B cell (primary cell): ENCODE data around the gene IL36RN. TPM values are rescaled to one million over a fixed set of nuclear protein-coding genes. Genes with fewer than 3 reads are reported as not detected.

Source experiments
- ATAC-seq: fragments of 200-7000 bp; cut with Tn5 transposase; one replicate; pipeline ENCODE4 v1.10.0; 2021; ENCODE audit warnings: low read depth, mild to moderate bottlenecking, moderate number of reproducible peaks, moderate library complexity
- CTCF ChIA-PET: fragments of 350-600 bp; sonication (Branson Sonifier 250); formaldehyde crosslinking; loops from one replicate; lab custom pipeline; 2021; ENCODE audit warnings: antibody characterized with exemption, inconsistent platforms; lab: Charles Lee
- POLR2A ChIA-PET: fragments of 350-600 bp; sonication (Branson Sonifier 250); formaldehyde crosslinking; loops from one replicate; lab custom pipeline; 2021; ENCODE audit warnings: antibody characterized with exemption; lab: Charles Lee
- DNase-seq: peaks from one replicate; pipeline ENCODE4 v3.0.0; 2013
- H2AFZ ChIP-seq: 2 replicates; pipeline ENCODE4 v1.6.1; 2012; ENCODE audit warnings: mild to moderate bottlenecking, low read depth, low read length; ENCODE audit not compliant: insufficient read depth, poor library complexity, severe bottlenecking
- H3K27ac ChIP-seq, 2 donors: 1 replicate in 1 of 2; 2 replicates in 1 of 2; pipeline ENCODE4 v1.5.1; 2012 to 2013; ENCODE audit warnings: low read length in 2 of 2, mild to moderate bottlenecking in 2 of 2, moderate library complexity in 1 of 2
- H3K27me3 ChIP-seq, 4 experiments: fragments of 200-600 bp in 1 of 4; sonication (generic) in 1 of 4; replicated peaks in 1 of 4; 1 replicate in 2 of 4; 2 replicates in 2 of 4; pipeline versions ENCODE4 v1.6.1 to v1.7.0; 2013 to 2016; ENCODE audit warnings: low read length in 3 of 4, mild to moderate bottlenecking in 2 of 4, mixed read lengths in 1 of 4, moderate library complexity in 1 of 4; ENCODE audit not compliant: insufficient read depth in 4 of 4, control insufficient read depth in 3 of 4; ENCODE audit errors: control extremely low read depth in 1 of 4
- H3K36me3 ChIP-seq, 2 experiments: replicated peaks in 1 of 2; 1 replicate in 1 of 2; 2 replicates in 1 of 2; pipeline versions ENCODE4 v1.6.1 to v1.7.1; 2013; ENCODE audit warnings: low read length in 1 of 2; ENCODE audit not compliant: insufficient read depth in 2 of 2, control insufficient read depth in 1 of 2; ENCODE audit errors: control extremely low read depth in 1 of 2, extremely low read depth in 1 of 2
- H3K4me1 ChIP-seq, 2 donors: fragments of 200-600 bp in 1 of 2; sonication (generic) in 1 of 2; 1 replicate in 1 of 2; 2 replicates in 1 of 2; pipeline versions ENCODE4 v1.5.1 to v1.6.1; 2013 to 2017; ENCODE audit warnings: low read length in 2 of 2; ENCODE audit not compliant: control insufficient read depth in 2 of 2, insufficient read depth in 2 of 2
- H3K4me2 ChIP-seq: replicated peaks from 2 replicates; pipeline ENCODE3; 2012; ENCODE audit warnings: mild to moderate bottlenecking, low read depth, low read length; ENCODE audit not compliant: poor library complexity, severe bottlenecking
- H3K4me3 ChIP-seq, 5 experiments: fragments of 200-600 bp in 1 of 5; sonication (generic) in 1 of 5; 1 replicate in 3 of 5; 2 replicates in 2 of 5; pipeline versions ENCODE4 v1.5.1 to v1.7.0; 2011 to 2016; ENCODE audit warnings: low read length in 4 of 5, mild to moderate bottlenecking in 4 of 5, low read depth in 2 of 5, control low read depth in 1 of 5, moderate library complexity in 1 of 5; ENCODE audit not compliant: insufficient read depth in 1 of 5; ENCODE audit errors: control extremely low read depth in 1 of 5, extremely low read depth in 1 of 5
- H3K79me2 ChIP-seq: fragments of 200-600 bp; sonication (generic); one replicate; pipeline ENCODE4 v1.6.0; 2016; ENCODE audit warnings: low read length; ENCODE audit not compliant: control insufficient read depth, insufficient read depth
- H3K9ac ChIP-seq: fragments of 200-600 bp; sonication (generic); 2 replicates; pipeline ENCODE4 v1.6.1; 2017; ENCODE audit warnings: mild to moderate bottlenecking, low read length, moderate library complexity
- H3K9me3 ChIP-seq, 3 donors: one replicate each; pipeline versions ENCODE4 v1.6.1 to v1.7.1; 2013; ENCODE audit warnings: low read length in 2 of 3; ENCODE audit not compliant: control insufficient read depth in 2 of 3, insufficient read depth in 1 of 3; ENCODE audit errors: control extremely low read depth in 1 of 3
- H4K20me1 ChIP-seq: 2 replicates; pipeline ENCODE4 v1.6.0; 2012; ENCODE audit warnings: mild to moderate bottlenecking, low read length; ENCODE audit not compliant: insufficient read depth, control insufficient read depth, poor library complexity, severe bottlenecking
- H3K27ac Mint-ChIP-seq: one replicate; pipeline ENCODE4 v1.8.0; 2021; ENCODE audit warnings: mixed read lengths
- H3K27me3 Mint-ChIP-seq: one replicate; pipeline ENCODE4 v1.8.0; 2021; ENCODE audit warnings: mixed read lengths
- H3K4me1 Mint-ChIP-seq: one replicate; pipeline ENCODE4 v1.8.0; 2021; ENCODE audit warnings: mixed read lengths
- H3K4me3 Mint-ChIP-seq: one replicate; pipeline ENCODE4 v1.8.0; 2021; ENCODE audit warnings: mixed read lengths
- H3K9me3 Mint-ChIP-seq: one replicate; pipeline ENCODE4 v1.8.0; 2022; ENCODE audit warnings: mixed read lengths; ENCODE audit not compliant: insufficient read depth
- CTCF ChIP-seq: fragments of 200-600 bp; IDR thresholded peaks from one replicate; pipeline ENCODE4 v1.8.0; 2022; ENCODE audit warnings: antibody characterized with exemption, mild to moderate bottlenecking
- EZH2 ChIP-seq: IDR thresholded peaks from 2 replicates; pipeline ENCODE4 v1.6.1; 2012; ENCODE audit warnings: borderline replicate concordance, low read depth, mild to moderate bottlenecking, moderate library complexity, low read length; ENCODE audit not compliant: insufficient read depth, poor library complexity, severe bottlenecking
- WGBS: methylation state at CpG from one replicate; pipeline ENCODE4 v1.1.5; 2013; ENCODE audit warnings: missing lambda C conversion rate; ENCODE audit not compliant: insufficient coverage; 5-methylcytosine and 5-hydroxymethylcytosine counted together
- intact Hi-C: fragments of 100-400 bp; cut with micrococcal nuclease; formaldehyde crosslinking; loops from one replicate; pipeline ENCODE4 v1.10.0; 2022
- polyA plus RNA-seq: library from polyadenylated mRNA; depleted of rRNA; stranded (reverse); fragments of >200 nt; gene quantifications from 2 replicates; pipeline ENCODE4 v1.2.3, GENCODE V29; 2012
- total RNA-seq, 2 donors: library from RNA; stranded (reverse); fragments of 120-200 nt in 1 of 2; gene quantifications; 1 replicate in 1 of 2; 2 replicates in 1 of 2; pipeline versions ENCODE4 v1.2.3 to v1.2.4, GENCODE V29; 2013 to 2022

The IL36RN gene
- total and polyA plus RNA-seq, 2 donors (not counting 1 experiment from before 2014, with no cell fraction given), result not detected

DNA sequence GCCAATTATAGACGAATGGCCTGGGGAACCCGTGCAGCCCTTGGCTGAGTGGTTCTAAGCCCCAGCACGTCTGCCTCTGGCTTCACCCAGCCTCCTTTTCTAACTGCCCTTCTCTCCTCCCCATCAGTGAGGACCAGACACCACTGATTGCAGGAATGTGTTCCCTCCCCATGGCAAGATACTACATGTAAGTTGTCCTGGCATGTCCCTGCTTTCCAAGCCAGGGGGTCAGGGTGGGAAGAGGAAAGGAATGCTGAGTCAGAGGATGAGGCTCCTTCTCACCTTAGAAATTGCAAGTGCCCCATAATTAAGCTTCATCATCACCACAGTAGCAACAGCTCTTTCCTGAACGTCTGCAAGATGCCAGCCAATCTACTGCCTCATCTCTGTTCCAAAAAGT lies 13.6 kb downstream of the IL36RN start:
- Histone ChIP-seq H3K27ac (no peak overlapping the region), H4K20me1 (no peaks in the 10 kb centered on the region), H3K79me2 (no peaks in the 10 kb centered on the region), H3K4me1 (no peaks in the 10 kb centered on the region), H3K9me3 (no peaks in the 10 kb centered on the region), H3K9ac (no peak overlapping the region), H3K27me3 (peaks cover 0 to 10% (median 1%) of the 10 kb centered on the region in 4 experiments), H3K36me3 (no peaks in the 10 kb centered on the region), H2AFZ (no peak overlapping the region), H3K4me2 (no peak overlapping the region), H3K4me3 (no peak overlapping the region)
- ATAC-seq, result no peak
- H3K4me1 Mint-ChIP-seq, result no peaks in the 10 kb centered on the region
- no peaks in the 10 kb centered on the region for H3K9me3 Mint-ChIP-seq
- peaks cover 34% of the 10 kb centered on the region for H3K27me3 Mint-ChIP-seq
- no peak overlapping the region for H3K4me3 Mint-ChIP-seq
- TF ChIP-seq EZH2 (no peak), CTCF (no peak)
- no peak overlapping the region for H3K27ac Mint-ChIP-seq
- CTCF ChIA-PET, result no interaction called here
- WGBS, result 77% methylated on average over 3 of the region's 4 CpGs
- POLR2A ChIA-PET, result no interaction called here
- intact Hi-C loops, result no loop called here
- no peak for DNase-seq

DNA sequence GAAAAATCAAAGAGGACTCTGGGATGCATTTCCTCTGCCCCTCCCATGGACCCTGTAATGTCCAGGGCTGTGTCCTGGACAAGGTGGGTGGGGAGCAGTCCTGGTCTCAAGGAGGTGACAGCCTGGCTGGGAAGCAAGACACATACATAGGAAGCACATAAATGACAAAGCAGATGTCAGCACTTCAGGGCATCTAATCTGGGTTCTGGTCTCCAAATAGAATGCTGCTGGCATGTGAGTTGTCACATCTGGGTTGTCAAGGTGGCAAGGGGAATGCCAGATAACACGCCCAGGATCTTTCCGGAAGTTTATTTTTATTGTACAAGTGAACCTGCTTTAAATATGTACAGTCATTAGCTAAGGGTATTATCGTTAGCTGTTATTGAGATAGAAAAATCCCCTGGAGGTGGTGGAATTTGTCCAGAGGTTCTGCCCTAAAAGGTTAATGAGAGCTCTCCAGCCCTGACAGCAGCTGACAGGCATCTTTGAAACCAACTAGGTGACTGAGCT lies 14.4 kb downstream of the IL36RN start:
- Histone ChIP-seq H3K79me2 (no peaks in the 10 kb centered on the region), H2AFZ (no peak overlapping the region), H4K20me1 (no peaks in the 10 kb centered on the region), H3K27ac (no peak overlapping the region), H3K4me2 (no peak overlapping the region), H3K27me3 (peaks cover 0 to 13% (median 1%) of the 10 kb centered on the region in 4 experiments), H3K4me3 (no peak overlapping the region), H3K9ac (no peak overlapping the region), H3K36me3 (no peaks in the 10 kb centered on the region), H3K9me3 (no peaks in the 10 kb centered on the region), H3K4me1 (no peaks in the 10 kb centered on the region)
- Mint-ChIP-seq H3K4me1 (no peaks in the 10 kb centered on the region), H3K27me3 (peaks cover 33% of the 10 kb centered on the region), H3K27ac (no peak overlapping the region), H3K4me3 (no peak overlapping the region), H3K9me3 (no peaks in the 10 kb centered on the region)
- no peak for ATAC-seq
- ChIA-PET CTCF (no interaction called here), POLR2A (no interaction called here)
- TF ChIP-seq EZH2, result no peak
- no peak for TF ChIP-seq CTCF
- DNase-seq, result no peak
- 100% methylated on average over 1 of the region's 3 CpGs for WGBS
- intact Hi-C loops, result no loop called here
